HCEC 1CT (cell line): ENCODE data around the gene TMEM53.

ENCODE experiments used
- DNase-seq: peaks from one replicate; pipeline ENCODE4 v3.0.0-alpha.2; 2017

The TMEM53 gene

GRCh38 chr1:44645476-44646244 is 28.6 kb downstream of the TMEM53 start:
- peak; percentile 48 for DNase-seq

DNA sequence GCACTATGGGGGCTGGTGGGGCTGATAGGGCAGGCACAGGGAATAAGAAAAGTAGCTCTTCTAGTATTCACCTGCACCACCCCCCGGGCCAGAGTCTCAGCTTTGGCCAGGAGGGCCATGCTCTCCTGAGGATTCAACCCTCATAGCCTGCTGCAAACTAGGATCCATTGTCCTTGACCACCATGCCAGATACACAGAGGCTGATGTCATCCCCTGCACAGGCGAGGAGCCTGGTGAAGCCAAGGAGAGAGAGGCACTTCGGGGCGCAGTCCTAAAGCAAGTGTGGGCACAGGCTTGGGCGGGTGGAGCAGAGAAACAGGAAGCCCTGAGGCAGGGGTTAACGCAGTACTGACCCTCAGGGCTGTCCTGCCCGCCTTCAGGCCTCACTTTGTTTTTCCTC is 29.5 kb downstream of the TMEM53 start:
- no peak for DNase-seq

GRCh38 chr1:44643721-44644334 is 30.5 kb downstream of the TMEM53 start:
- DNase-seq: no peak

- DNase-seq: no peak
Observed at GRCh38 chr1:44642925-44643324, 31.4 kb downstream of the TMEM53 start.

GRCh38 chr1:44642255-44642654 is 32.0 kb downstream of the TMEM53 start:
- DNase-seq: no peak

- no peak for DNase-seq
Observed at GRCh38 chr1:44641126-44642102, 32.9 kb downstream of the TMEM53 start.

- no peak for DNase-seq
Observed at GRCh38 chr1:44640200-44640853, 34.0 kb downstream of the TMEM53 start.

- DNase-seq: no peak
Observed at GRCh38 chr1:44637702-44638411, 36.4 kb downstream of the TMEM53 start.

DNA sequence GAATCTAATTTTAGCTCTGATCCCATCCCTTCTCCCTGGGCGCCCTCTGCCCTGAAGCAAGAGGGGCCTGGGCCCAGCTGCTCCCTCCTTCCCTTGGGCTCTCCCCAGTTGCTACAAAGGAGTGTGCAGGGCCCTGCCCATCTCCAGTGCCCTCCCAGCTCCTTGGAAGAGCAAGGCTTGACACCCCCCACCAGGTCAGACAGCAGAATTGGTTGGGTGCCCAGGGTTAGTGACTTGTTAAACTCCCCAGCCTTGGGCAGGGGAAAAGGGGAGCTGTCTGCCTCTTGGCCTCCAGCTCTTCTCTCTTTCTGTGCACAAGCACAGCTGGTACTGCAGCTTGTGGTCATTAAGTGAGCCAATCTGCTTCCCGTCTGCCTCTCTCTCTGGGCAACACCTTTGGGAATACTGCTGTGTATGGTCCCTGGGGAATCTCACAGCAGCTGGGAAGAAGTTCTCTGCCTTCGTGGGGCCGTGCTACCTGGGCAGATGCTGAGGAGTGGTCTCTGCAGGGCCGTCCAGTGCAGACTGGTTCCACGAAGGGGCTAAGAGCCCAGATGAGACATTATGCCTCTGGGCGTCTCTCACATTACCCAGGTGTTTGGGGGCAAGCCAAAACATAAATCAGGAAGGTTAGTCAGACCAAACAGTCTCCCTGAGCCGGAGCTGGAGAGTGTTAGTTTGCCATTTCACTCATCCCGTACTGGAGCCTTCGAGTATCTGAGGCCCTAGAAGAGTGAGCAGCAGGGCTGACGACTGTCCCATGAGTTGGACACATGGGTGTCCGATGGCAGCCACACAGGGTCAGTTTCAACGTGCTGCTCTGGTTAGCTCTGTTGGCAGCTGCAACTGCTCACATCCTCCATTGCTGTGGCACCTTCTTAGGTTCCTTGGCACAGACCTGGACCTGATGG is 37.3 kb downstream of the TMEM53 start:
- no peak for DNase-seq

DNA sequence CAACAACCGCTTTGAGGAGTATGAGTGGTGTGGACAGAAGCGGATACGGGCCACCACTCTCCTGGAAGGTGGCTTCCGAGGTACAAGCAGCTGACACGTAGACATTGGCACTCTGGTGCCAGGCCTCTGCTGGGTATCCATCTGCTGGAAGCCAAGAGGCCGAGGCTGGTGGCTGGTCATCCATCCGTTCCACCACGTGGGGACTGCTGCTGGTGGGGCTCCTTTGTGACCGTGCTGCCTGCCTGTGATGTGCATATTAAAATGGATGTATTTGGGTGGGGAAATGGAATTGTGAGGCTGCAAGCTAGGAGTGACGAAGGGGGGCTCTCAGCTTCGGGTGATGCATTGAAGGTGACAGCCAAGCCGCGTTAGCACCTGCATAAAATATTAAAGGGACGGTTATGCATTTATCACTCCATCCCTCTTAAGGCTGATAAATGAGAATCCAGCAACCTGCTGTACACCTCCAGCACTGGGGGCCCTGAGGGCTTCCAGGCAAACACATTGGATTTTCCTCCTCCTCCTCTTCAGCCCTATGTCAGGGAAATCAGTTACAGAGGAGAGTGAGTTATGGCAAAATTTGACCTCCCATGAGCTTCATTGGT is 38.1 kb downstream of the TMEM53 start:
- no peak for DNase-seq

GRCh38 chr1:44635439-44635838 is 38.8 kb downstream of the TMEM53 start:
- DNase-seq: no peak

- DNase-seq: no peak
Observed at GRCh38 chr1:44634606-44635189, 39.6 kb downstream of the TMEM53 start.

DNA sequence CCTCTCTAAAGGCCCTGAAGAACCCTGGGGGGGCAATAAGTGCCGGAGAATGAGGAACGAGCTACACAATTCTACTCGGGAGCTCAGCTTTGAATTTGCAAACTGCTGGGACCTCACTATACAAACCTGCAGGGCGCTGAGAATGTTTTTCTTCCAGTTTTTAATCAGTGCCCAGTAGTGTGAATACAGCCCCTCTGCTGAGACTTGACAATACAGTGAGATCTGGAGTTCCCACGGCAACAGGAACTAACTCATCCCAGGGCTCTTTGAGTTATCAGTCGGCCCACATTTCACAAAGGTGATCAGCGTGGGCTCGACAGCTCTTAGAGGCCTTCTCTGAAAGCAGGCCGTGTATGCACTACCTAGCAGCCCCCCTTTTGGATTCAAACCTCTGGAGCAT is 41.7 kb downstream of the TMEM53 start:
- DNase-seq: no peak

- DNase-seq: peak; percentile 87
Observed at GRCh38 chr1:44631647-44632539, 42.4 kb downstream of the TMEM53 start.

- no peak for DNase-seq
Observed at GRCh38 chr1:44631333-44631646, 43.0 kb downstream of the TMEM53 start.

GRCh38 chr1:44630116-44630515 is 44.2 kb downstream of the TMEM53 start:
- peak; percentile 66 for DNase-seq

DNA sequence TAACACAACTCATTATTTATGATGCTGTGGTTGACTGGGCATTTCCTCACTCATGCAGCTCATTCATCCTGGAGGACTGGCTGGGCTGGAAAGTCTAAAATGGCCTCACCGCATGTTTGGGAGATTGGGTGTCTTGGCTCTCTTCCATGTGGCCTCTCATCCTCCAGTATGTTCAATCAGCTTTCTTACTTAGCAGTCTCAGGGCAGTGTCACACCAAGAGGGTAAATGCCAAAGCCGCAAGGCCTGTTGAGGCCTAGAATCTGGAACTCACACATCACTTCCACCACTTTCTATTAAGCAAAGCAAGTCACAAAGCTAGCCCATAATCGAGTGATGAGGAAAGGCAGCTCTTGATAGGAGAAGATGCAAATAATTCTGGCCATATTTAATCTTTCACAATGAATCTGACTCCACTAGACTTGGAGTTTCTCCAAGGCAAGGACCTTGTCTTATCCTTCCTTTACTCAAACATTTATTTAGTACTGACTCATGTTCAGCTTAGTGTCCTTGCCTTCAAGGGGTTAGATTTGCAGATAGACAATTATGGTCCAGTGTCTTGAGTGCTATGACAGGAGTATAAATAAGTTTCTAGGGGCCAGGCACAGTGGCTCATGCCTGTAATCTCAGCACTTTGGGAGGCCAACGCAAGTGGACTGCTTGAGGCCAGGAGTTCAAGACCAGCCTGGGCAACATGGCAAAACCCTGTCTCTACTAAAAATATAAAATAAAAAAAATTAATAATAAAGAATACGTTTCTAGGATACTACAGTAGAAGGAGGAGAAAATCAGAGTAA is 45.1 kb downstream of the TMEM53 start:
- DNase-seq: peak; percentile 92

DNA sequence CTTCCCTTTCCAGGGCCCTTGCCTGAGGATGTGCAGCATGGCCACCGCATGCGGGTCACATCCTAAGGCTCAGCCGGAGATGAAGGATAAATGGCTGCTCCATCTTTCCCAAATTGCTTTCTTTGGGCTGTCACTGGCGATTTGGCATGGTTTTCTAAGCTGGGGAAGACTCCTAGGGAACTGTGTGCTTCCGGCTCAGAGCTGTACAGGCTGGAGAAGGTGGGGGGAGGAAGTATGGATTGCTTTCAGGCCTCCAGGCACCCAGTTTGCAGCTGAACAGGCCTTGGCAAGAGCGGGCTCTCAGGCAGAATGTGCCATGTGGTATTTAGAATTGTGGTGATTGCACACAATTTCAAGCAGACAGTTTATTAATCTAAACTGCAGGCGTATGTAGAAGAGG is 48.9 kb downstream of the TMEM53 start:
- DNase-seq: no peak
